Activated naive CD4-positive, alpha-beta T cell treated with anti-CD3 and anti-CD28 coated beads, Interleukin-2, amount 50 U/mL, for 72 hours (primary cell): ENCODE results near the gene PHF11. TPM values are rescaled to one million over a fixed set of nuclear protein-coding genes. Genes with fewer than 3 reads are reported as not detected.

ENCODE experiments used
- ATAC-seq, 2 donors: fragments of 150-1000 bp; cut with Tn5 transposase; 2 replicates each; pipeline ENCODE4 v1.10.0; 2021; ENCODE audit warnings: mild to moderate bottlenecking in 2 of 2, moderate library complexity in 2 of 2
- DNase-seq, 2 donors: peaks; one replicate each; pipeline ENCODE4 v3.0.0; 2021 to 2022; ENCODE audit warnings: low spot score in 2 of 2
- H3K27ac Mint-ChIP-seq, 2 donors: one replicate each; pipeline ENCODE4 v1.8.0; 2022; ENCODE audit warnings: mild to moderate bottlenecking in 2 of 2, mixed read lengths in 2 of 2
- H3K36me3 Mint-ChIP-seq, 2 donors: one replicate each; pipeline ENCODE4 v1.8.0; 2022; ENCODE audit warnings: mixed read lengths in 2 of 2
- H3K9me3 Mint-ChIP-seq, 2 donors: one replicate each; pipeline ENCODE4 v1.8.0; 2022; ENCODE audit warnings: mixed read lengths in 2 of 2
- total RNA-seq, 2 donors: library from RNA; stranded (reverse); gene quantifications; one replicate each; pipeline ENCODE4 v1.2.3, GENCODE V29; 2022

Gene PHF11
- total RNA-seq, 2 donors from 2014 or later: 57.2 to 132 TPM

DNA sequence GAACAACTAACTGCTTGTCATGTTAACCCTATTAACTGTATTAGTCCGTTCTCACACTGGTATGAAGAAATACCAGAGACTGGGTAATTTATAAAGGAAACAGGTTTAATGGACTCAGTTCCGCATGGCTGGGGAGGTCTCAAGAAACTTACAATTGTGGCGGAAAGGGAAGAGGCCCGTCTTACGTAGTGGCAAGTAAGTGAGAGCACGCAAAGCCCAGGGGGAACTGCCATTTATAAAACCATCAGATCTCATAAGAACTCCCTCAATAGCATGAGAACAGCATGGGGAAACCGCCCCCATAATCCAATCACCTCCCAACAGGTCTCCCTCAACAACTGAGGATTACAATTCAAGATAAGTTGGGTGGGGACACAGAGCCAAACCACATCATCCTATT lies 34.7 kb downstream of the PHF11 start:
- DNase-seq (no peak), ATAC-seq (no peak)
- Mint-ChIP-seq H3K36me3 (peaks cover 13 to 25% of the 10 kb centered on the region in 2 donors), H3K9me3 (no peaks in the 10 kb centered on the region), H3K27ac (peak overlapping the region in 1 of 2 donors; percentile 32)

DNA sequence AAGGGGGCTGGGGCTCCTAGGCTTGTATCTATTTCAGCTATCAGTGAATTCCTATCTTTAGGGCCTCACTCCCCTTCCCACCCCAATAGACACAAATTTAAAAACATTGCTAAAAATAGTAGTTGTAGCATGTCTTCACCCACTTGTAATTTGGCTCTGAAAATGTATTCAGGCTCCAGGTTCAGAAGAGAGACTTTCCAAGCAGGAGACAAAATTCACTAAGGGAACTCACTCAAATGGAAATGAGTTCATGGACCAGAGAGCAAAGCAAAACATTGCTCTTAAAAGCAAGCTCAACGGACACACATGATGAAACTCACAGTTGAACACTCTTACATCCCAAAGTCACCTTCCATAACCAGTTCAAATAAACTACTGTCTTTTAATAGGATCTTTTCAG lies 36.8 kb downstream of the PHF11 start:
- no peak overlapping the region for H3K27ac Mint-ChIP-seq
- ATAC-seq: no peak
- peaks cover 13 to 21% of the 10 kb centered on the region in 2 donors for H3K36me3 Mint-ChIP-seq
- H3K9me3 Mint-ChIP-seq: no peaks in the 10 kb centered on the region
- DNase-seq: no peak

- no peak for DNase-seq
- H3K36me3 Mint-ChIP-seq: peaks cover 13 to 25% of the 10 kb centered on the region in 2 donors
- ATAC-seq: no peak
- H3K9me3 Mint-ChIP-seq: no peaks in the 10 kb centered on the region
- H3K27ac Mint-ChIP-seq: no peak overlapping the region
These were observed 37.3 kb downstream of the PHF11 start for GRCh38 chr13:49533011-49533410.

DNA sequence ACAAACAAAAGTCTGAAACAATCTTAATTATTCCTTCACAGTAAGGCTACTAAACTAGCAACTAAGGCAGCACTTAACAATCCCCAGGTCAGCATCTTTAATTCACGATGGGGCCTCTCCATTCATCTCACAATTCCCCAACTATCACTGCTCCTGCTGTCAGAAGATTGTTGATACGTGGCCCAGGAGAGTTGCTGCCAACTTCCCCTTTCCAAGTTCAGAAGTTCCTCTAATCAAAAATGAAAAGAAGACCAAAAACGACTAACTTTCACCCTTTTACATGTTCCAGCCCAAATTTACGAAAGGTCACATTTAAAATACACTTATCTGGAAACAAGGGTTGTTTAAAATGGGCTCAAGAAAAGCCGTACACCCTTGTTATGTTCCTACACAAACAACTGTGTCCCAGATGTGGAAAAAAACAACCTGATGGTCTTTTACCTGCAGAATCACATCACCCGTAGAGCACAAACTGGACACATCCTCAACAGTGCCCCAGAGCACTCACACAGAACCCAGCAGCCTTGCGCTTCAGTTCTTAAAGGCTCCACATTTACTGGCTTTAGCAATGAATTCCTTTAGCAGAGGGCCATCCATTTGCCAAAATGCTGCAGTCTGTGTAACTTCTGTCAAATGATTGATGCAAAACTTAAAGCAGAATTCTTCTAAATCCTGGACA lies 38.0 kb downstream of the PHF11 start:
- DNase-seq (no peak), ATAC-seq (no peak)
- Mint-ChIP-seq H3K36me3 (peaks cover 13 to 25% of the 10 kb centered on the region in 2 donors), H3K27ac (peak overlapping the region in 1 of 2 donors; percentile 14), H3K9me3 (no peaks in the 10 kb centered on the region)

DNA sequence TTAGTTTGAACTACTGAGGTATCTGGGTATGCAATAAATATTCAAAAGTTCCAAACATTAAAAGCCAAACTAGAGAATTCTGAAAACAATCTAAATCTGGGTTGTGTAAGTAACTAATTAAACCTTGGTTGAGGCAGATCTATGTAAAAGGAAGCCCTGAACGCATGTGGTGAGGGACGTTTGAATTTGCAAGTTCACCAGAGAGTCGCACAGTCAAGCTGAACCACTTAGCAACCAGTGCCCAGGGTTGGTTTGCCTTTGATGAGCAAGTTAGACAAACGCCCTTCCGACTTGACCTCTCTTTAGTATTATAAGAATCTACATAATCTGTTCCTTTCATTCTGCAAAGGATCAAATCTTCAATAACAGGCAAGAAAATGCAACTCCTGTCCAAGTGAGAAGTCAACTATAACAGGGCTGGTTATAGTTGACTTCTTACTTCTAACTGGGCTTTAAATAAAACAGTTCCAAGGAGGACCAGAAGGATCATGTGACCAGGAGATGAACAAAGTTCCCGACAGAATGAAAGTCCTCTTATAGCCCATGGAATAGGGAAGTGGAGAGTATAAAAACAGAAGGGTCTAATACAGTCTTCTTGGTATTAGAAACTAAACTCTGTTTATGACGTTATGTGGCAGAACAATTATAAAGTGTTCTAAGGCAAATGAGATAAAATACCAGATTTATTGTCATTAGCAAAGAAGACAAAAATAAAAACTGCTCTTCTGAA lies 40.6 kb downstream of the PHF11 start:
- ATAC-seq: no peak

DNA sequence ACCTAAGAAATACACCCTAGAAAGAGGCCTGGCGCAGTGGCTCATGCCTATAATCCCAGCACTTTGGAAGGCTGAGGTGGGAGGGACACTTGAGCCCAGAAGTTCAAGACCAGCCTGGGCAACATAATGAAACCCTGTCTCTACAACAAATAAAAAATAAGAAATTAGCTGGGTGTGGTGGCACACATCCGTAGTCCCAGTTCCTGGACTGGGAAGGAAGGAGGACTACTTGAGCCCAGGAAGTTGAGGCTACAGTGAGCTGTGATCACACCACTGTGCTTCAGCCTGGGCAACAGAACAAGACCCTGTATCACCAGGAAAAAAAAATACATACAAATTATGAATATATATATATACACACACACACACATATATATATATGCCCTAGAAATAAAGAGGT lies 42.7 kb downstream of the PHF11 start:
- H3K9me3 Mint-ChIP-seq: no peaks in the 10 kb centered on the region
- DNase-seq (no peak), ATAC-seq (no peak)
- no peak overlapping the region for H3K27ac Mint-ChIP-seq
- H3K36me3 Mint-ChIP-seq: peaks cover 14 to 25% of the 10 kb centered on the region in 2 donors

More for the DNA sequence above, 40.6 kb downstream of the PHF11 start:
- no peaks in the 10 kb centered on the region for H3K9me3 Mint-ChIP-seq
- no peak for DNase-seq
- H3K27ac Mint-ChIP-seq: peak overlapping the region in 1 of 2 donors; percentile 22
- peaks cover 14 to 29% of the 10 kb centered on the region in 2 donors for H3K36me3 Mint-ChIP-seq

DNA sequence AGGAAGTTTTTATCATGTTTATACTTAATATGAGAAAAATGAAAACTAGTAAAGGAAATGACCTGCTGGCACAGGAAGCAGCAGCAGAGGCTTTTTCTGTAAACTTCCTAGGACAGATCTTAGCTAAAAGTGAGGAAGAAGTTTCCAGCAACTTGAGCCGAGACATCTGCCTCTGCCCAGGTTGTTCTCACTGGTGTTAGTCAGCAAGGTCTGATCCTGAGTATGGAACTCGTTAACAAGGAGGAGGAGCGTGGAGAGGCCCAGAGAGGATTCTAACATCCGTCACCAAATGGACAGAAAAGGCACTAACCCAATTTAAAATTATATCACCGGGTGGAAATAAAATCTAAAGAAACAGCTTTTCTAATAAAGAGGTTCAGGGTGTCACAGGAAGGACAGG lies 43.6 kb downstream of the PHF11 start:
- ATAC-seq (no peak), DNase-seq (no peak)
- Mint-ChIP-seq H3K27ac (peak overlapping the region in 1 of 2 donors; percentile 86), H3K9me3 (no peaks in the 10 kb centered on the region), H3K36me3 (peaks cover 14 to 25% of the 10 kb centered on the region in 2 donors)

DNA sequence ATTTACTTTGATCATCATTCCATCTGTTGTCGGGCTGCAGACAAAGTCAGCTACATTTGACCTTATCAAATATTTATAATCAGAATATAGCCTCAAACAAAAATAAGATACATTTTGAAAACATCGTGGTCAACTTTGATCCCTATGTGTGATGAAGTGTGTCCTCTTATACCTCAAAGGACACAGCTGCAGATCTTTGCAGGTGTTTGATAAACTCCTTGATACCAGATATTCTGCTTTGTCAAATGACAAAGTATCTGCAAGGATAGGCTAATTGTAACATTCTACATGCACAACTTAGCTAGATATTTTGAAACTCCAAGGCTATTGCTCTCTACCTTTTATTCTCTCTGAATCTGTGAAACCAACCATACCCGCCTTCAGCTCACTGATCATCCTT lies 44.0 kb downstream of the PHF11 start:
- DNase-seq (no peak), ATAC-seq (no peak)
- Mint-ChIP-seq H3K9me3 (no peaks in the 10 kb centered on the region), H3K36me3 (peaks cover 14 to 25% of the 10 kb centered on the region in 2 donors), H3K27ac (peak overlapping the region; percentile 57 to 79)

DNA sequence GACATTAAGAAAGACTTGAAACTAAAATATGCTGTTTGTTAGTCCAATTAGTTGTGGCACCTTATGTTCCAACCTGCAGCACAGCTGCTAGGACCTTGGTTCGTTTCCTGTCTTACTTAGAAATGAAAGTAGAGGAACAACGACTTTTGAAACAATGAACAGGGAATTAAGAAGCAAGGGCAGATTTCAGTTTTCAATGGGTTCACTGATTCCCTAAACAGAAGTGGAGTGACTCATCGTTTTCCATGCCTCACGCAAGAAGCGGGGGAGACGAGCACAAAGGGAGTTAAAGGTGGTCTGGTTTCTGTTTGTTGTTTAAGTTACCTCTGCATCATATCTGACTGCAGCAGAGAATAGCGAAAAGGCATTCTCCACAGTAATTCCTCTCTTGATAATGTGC lies 44.8 kb downstream of the PHF11 start:
- DNase-seq (no peak), ATAC-seq (peak in 1 of 2 donors; percentile 26)
- Mint-ChIP-seq H3K27ac (peak overlapping the region; percentile 57 to 79), H3K36me3 (peaks cover 14 to 25% of the 10 kb centered on the region in 2 donors), H3K9me3 (no peaks in the 10 kb centered on the region)

- ATAC-seq (no peak), DNase-seq (no peak)
- H3K9me3 Mint-ChIP-seq: no peaks in the 10 kb centered on the region
- peak overlapping the region in 1 of 2 donors; percentile 60 for H3K27ac Mint-ChIP-seq
- H3K36me3 Mint-ChIP-seq: peaks cover 14 to 18% of the 10 kb centered on the region in 2 donors
These were observed 47.9 kb downstream of the PHF11 start for GRCh38 chr13:49543656-49544055.

DNA sequence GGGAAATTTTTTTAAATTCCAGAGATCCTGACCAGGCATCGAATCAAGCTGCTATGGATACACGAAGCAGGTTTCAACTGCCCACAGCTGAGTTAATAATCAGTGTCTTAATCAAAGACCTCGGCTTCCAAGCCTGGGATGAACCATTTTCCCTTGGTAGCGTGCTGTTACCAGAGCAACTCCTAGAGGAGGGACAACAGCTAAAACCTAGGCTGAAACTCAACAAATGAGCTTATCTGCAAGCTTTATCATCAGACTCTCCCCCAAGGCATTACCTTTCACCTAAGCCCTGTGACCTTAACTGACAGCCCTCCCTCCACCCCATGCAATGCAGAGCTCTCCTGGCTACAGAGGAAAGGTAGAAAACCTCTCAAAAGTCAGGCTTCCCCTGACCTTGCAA lies 49.9 kb downstream of the PHF11 start:
- DNase-seq (no peak), ATAC-seq (no peak)
- H3K27ac Mint-ChIP-seq: no peak overlapping the region
- peaks cover 2 to 5% of the 10 kb centered on the region in 2 donors for H3K36me3 Mint-ChIP-seq
- H3K9me3 Mint-ChIP-seq: no peaks in the 10 kb centered on the region

GRCh38 chr13:49546561-49546960 lies 50.8 kb downstream of the PHF11 start:
- no peak for DNase-seq
- peaks cover 0 to 4% of the 10 kb centered on the region in 2 donors for H3K36me3 Mint-ChIP-seq
- peak overlapping the region in 1 of 2 donors; percentile 68 for H3K27ac Mint-ChIP-seq
- ATAC-seq: no peak
- H3K9me3 Mint-ChIP-seq: no peaks in the 10 kb centered on the region

GRCh38 chr13:49549289-49549688 lies 53.5 kb downstream of the PHF11 start:
- peaks cover 0 to 4% of the 10 kb centered on the region in 2 donors for H3K36me3 Mint-ChIP-seq
- ATAC-seq (no peak), DNase-seq (no peak)
- H3K27ac Mint-ChIP-seq: no peak overlapping the region
- no peaks in the 10 kb centered on the region for H3K9me3 Mint-ChIP-seq

DNA sequence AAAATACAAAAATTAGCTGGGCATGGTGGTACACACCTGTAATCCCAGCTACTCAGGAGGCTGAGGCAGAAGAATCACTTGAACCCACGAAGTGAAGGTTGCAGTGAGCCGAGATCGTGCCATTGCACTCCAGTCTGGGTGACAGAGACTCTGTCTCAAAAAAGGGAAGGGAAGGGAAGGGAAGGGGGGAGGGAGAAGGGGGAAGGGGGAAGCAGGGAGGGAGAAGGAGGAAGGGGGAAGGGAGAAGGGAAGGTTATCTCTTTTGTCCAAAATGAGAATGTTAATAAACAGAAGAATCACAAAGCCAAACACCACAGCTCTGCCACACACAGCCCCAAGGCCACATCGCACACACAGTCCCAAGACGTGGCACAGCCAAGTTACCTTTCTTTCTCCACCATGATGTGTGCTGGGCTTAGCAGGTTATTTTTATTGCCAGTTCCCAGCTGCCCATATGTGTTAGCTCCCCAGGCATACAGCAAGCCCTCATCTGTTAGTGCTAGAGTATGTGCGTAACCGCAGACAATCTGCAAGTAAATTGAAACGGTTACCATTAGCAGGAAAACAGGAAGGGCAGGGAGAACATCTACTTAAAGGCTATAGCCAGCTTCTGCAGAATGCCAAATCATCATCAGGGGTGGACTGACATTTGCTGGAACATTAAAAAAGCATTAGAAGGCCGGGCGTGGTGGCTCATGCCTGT lies 55.3 kb downstream of the PHF11 start:
- no peak for DNase-seq
- Mint-ChIP-seq H3K9me3 (no peaks in the 10 kb centered on the region), H3K27ac (no peak overlapping the region), H3K36me3 (peaks cover 0 to 4% of the 10 kb centered on the region in 2 donors)
- no peak for ATAC-seq

DNA sequence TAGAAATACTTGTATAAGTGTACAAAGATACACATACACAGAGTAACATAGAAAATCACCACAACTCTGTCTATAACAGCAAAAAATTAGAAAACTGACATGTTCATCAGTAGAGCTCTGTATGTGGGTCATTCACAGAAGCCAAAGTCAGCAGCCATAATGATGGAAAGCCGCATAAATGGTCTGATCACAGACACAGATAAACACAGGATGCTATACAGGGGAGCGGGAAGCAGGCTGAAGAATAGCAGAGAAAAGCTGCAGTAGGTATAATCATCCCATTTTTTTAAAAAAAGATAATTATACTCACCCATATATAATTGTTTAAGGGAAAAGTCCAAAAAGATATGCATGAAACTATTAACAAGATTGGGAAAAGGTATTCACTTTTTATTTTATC lies 58.1 kb downstream of the PHF11 start:
- DNase-seq (no peak), ATAC-seq (no peak)
- Mint-ChIP-seq H3K9me3 (no peaks in the 10 kb centered on the region), H3K27ac (no peak overlapping the region), H3K36me3 (peaks cover under 1 to 5% of the 10 kb centered on the region in 2 donors)

DNA sequence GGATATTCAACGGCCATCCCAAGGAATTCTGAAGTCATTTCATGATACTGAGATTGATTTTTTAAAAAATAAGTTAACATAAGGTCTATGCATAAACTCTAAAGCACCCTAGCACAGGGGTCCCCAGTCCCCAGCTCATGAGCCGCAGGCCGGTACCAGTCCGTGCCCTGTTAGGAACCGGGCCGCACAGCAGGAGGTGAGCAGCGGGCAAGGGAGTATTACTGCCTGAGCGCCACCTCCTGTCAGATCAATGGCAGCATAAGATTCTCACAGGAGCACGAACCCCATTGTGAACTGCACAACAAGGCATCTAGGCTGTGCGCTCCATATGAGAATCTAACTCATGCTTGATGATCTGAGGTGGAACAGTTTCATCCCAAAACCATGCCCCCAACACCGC lies 58.6 kb downstream of the PHF11 start:
- no peak for ATAC-seq
- H3K36me3 Mint-ChIP-seq: peaks cover 6 to 8% of the 10 kb centered on the region in 2 donors
- no peak overlapping the region for H3K27ac Mint-ChIP-seq
- H3K9me3 Mint-ChIP-seq: no peaks in the 10 kb centered on the region
- DNase-seq: no peak

- no peak overlapping the region for H3K27ac Mint-ChIP-seq
- ATAC-seq (no peak), DNase-seq (no peak)
- no peaks in the 10 kb centered on the region for H3K9me3 Mint-ChIP-seq
- H3K36me3 Mint-ChIP-seq: peaks cover 14 to 24% of the 10 kb centered on the region in 2 donors
These were observed 63.3 kb downstream of the PHF11 start for GRCh38 chr13:49559006-49559405.
